PFSK-1 (cell line): ENCODE data around the gene ABLIM2.

Experiments used
- FOXP2 ChIP-seq: optimal IDR thresholded peaks from 2 replicates; pipeline ENCODE3; 2011; ENCODE audit warnings: borderline replicate concordance, control low read depth, inconsistent platforms; ENCODE audit not compliant: insufficient read depth; ENCODE audit errors: extremely low read length, extremely low read depth
- POLR2AphosphoS5 ChIP-seq: IDR thresholded peaks from 2 replicates; pipeline ENCODE4 v1.6.1; 2012; ENCODE audit warnings: low read depth, mild to moderate bottlenecking, control low read depth, low read length, moderate library complexity
- SIN3A ChIP-seq: IDR thresholded peaks from 2 replicates; pipeline ENCODE4 v1.6.1; 2012; ENCODE audit warnings: mild to moderate bottlenecking, low read length, moderate library complexity, borderline replicate concordance; ENCODE audit not compliant: insufficient read depth
- TAF1 ChIP-seq: IDR thresholded peaks from 2 replicates; pipeline ENCODE4 v1.6.1; 2012; ENCODE audit warnings: low read length, control low read depth, borderline replicate concordance; ENCODE audit not compliant: insufficient read depth
- TF ChIP-seq, protein P1 (sequence below), 2 experiments: IDR thresholded peaks; 2 replicates each; pipeline versions ENCODE4 v1.6.1 to v1.8.0; 2011 to 2012; ENCODE audit warnings: low read depth in 2 of 2, low read length in 2 of 2, control low read depth in 1 of 2, inconsistent platforms in 1 of 2, mild to moderate bottlenecking in 1 of 2, moderate library complexity in 1 of 2; ENCODE audit not compliant: insufficient read depth in 1 of 2

Gene ABLIM2

DNA sequence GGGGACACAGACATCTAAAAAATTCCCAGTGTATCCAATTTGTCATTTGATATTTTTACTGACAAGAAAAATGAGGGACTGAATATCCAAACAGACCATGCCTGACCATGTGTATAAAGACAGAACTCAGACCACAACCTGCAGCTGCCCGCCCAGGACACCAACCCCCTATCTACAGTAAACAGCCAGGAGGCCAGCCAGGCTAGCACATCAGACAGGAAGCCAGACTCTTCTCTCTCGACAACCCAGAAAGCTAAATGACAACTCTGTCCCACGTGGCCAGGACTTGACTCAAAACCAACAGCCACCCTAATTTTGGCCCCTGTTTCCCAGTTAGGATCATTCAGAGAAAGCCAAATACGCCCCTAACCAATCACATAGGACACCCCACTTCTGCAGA, 234.0 kb downstream of the ABLIM2 start:
- TF ChIP-seq TAF1: no peak
- TF ChIP-seq, protein P1, sequence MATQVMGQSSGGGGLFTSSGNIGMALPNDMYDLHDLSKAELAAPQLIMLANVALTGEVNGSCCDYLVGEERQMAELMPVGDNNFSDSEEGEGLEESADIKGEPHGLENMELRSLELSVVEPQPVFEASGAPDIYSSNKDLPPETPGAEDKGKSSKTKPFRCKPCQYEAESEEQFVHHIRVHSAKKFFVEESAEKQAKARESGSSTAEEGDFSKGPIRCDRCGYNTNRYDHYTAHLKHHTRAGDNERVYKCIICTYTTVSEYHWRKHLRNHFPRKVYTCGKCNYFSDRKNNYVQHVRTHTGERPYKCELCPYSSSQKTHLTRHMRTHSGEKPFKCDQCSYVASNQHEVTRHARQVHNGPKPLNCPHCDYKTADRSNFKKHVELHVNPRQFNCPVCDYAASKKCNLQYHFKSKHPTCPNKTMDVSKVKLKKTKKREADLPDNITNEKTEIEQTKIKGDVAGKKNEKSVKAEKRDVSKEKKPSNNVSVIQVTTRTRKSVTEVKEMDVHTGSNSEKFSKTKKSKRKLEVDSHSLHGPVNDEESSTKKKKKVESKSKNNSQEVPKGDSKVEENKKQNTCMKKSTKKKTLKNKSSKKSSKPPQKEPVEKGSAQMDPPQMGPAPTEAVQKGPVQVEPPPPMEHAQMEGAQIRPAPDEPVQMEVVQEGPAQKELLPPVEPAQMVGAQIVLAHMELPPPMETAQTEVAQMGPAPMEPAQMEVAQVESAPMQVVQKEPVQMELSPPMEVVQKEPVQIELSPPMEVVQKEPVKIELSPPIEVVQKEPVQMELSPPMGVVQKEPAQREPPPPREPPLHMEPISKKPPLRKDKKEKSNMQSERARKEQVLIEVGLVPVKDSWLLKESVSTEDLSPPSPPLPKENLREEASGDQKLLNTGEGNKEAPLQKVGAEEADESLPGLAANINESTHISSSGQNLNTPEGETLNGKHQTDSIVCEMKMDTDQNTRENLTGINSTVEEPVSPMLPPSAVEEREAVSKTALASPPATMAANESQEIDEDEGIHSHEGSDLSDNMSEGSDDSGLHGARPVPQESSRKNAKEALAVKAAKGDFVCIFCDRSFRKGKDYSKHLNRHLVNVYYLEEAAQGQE (IDR thresholded peaks at IDR 0.05; ENCODE audit: insufficient read depth in 1 of 2, low read depth in 2 of 2, low read length in 2 of 2): no peak
- TF ChIP-seq SIN3A: peak; percentile 89; the same call in 1 of the 2 replicates
- no peak for TF ChIP-seq POLR2AphosphoS5
- TF ChIP-seq FOXP2: peak; percentile 86

DNA sequence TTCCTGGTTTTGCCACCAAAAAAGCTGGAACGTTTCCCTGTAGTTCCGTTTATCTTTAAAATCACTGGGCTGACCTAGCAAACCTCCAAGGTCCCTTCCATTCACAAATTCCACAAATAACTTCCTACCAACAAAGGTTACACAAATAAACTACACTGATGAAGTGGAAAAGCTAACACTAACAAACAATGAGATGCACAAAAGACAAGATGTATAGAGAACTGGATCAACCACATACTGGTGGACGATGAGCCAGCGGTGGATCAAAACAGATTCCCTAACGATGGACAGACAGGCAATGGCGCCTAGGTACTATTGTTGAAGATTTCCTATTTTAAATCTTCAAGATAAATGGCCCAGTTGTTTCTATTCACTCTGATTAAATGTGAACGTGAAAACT, 234.4 kb downstream of the ABLIM2 start:
- TF ChIP-seq TAF1: no peak
- TF ChIP-seq SIN3A: peak; percentile 75; the same call in 1 of the 2 replicates

DNA sequence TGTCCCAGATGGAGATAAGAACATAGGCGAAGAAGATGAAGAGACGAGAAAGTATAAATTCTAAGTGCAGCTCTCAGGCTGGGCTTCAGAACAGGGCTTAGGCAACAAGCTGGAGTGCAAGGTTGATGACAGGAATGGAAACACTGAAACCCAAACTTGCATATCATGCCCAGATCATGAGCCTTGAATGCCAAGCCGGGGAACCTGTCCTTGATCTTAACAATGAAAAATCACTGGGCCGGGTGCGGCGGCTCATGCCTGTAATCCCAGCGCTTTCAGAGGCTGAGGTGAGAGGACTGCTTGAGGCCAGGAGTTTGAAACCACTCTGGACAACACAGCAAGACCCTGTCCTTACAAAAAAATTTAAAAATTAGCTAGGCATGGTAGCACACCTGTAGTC, 236.1 kb downstream of the ABLIM2 start:
- TF ChIP-seq, protein P1 (IDR thresholded peaks at IDR 0.05; ENCODE audit: insufficient read depth in 1 of 2, low read depth in 2 of 2, low read length in 2 of 2): no peak
- TF ChIP-seq TAF1 (no peak), SIN3A (no peak), POLR2AphosphoS5 (no peak), FOXP2 (no peak)

DNA sequence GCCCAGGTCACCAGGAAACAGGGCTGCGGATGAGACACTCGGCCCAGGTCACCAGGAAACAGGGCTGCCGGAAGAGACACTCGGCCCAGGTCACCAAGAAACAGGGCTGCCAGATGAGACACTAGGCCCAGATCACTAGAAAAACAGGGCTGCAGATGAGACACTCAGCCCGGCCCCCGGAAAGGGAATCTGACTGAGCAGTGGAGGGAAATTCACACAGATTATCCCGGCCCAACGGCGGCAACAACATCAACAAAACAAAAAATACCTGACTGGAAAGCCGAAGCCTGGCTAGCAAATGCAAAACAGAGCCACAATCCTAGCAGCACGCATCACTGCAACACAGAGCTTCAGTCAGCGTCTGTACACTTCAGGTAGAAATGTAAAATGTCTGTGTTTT, 239.6 kb downstream of the ABLIM2 start:
- TF ChIP-seq POLR2AphosphoS5: no peak
- TF ChIP-seq, protein P1 (IDR thresholded peaks at IDR 0.05; ENCODE audit: insufficient read depth in 1 of 2, low read depth in 2 of 2, low read length in 2 of 2): no peak
- no peak for TF ChIP-seq SIN3A
- TF ChIP-seq TAF1: no peak
- no peak for TF ChIP-seq FOXP2

DNA sequence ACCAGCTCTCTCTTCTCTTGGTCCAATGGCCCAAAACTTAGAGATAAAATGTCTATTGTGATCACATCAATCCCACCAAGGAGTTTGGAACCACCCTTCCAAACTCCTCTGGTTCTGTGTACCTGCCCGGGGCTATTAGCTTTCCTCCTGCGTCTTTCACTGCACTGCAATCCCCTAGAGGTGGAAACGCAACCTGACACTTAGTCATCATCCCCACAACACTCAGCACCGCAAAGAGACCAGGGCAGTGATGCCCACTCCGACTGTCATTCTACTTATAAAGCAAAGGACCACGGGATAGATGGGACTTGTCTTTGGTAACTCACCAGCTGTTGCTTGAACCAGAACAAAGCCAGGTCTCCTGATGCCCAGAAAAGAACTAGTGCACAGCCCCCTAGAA, 240.9 kb downstream of the ABLIM2 start:
- TF ChIP-seq, protein P1 (IDR thresholded peaks at IDR 0.05; ENCODE audit: insufficient read depth in 1 of 2, low read depth in 2 of 2, low read length in 2 of 2): no peak
- no peak for TF ChIP-seq SIN3A
- TF ChIP-seq FOXP2: no peak
- no peak for TF ChIP-seq TAF1
